ENCODE data around the gene PITPNC1. TPM values are rescaled to one million over a fixed set of nuclear protein-coding genes. Genes with fewer than 3 reads are reported as not detected.
"Not testable (repeated sequence)": the region's sequence is repeated elsewhere in the genome, so short reads cannot be mapped to it uniquely, and the experiment has no call there.

The PITPNC1 gene
- 10.1 TPM for polyA plus RNA-seq (2013, experiment 1 of 2; ENCODE audit: insufficient read length)
- polyA plus RNA-seq (2013, experiment 2 of 2; ENCODE audit: insufficient read length): 10.4 TPM

- DNase-seq: peak; percentile 88
These were observed at the start of gene PITPNC1 for GRCh38 chr17:67376737-67377487. Gene PITPNC1, plus strand, starts transcription at chr17:67377281.

- DNase-seq: no peak
These were observed 49.1 kb upstream of the PITPNC1 start for GRCh38 chr17:67328026-67328425.

DNA sequence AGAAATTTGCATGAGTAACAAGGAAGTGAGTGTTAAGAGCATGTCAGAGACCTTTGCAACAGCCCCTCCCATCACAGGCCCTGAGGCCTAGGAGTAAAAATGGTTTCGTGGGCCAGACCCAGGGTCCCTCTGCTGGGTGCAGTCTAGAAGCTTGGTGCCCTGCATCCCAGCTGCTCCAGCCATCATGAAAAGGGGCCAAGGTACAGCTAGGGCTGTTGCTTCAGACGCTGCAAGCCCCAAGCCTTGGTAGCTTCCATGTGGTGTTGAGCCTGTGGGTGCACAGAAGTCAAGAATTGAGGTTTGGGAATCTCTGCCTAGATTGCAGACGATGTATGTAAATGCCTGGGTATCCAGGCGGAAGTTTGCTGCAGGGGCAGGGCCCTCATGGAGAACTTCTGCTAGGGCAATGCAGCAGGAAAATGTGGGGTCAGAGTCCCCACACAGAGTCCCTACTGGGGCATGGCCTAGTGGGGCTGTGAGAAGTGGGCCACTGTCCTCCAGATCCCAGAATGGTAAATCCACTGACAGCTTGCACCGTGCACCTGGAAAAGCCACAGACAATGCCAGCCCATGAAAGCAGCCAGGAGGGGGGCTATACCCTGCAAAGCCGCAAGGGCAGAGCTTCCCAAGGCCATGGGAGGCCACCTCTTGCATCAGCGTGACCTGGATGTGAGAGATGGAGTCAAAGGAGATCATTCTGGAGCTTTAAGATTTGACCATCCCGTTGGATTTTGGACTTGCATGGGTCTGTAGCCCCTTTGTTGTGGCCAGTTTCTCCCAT is 45.5 kb upstream of the PITPNC1 start:
- DNase-seq: not testable (repeated sequence)

GRCh38 chr17:67332162-67332508 is 44.9 kb upstream of the PITPNC1 start:
- DNase-seq: not testable (repeated sequence)

DNA sequence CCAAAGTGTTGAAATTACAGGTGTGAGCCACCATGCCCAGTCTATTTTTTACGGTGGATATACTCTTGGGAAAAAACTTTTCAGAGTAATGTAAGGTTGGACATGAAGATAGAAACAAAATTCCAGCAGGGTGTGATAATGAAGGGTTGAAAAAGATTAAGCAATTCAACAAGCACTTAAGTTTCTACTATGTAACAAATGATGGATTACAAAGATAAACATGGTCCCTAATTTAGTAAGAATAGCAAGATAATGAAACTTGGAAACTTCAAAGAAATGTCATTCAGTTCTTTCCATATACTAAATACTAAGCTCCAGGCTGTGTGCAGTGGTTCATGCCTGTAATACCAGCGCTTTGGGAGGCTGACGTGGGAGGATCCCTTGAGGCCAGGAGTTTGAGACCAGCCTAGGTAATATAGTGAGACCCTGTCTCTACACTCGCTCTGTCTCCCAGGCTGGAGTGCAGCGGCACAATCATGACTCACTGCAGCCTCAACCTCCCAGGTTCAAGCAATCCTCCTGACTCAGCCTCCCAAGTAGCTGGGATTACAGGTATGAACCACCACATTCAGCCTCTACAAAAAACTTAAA is 41.7 kb upstream of the PITPNC1 start:
- no peak for DNase-seq

DNA sequence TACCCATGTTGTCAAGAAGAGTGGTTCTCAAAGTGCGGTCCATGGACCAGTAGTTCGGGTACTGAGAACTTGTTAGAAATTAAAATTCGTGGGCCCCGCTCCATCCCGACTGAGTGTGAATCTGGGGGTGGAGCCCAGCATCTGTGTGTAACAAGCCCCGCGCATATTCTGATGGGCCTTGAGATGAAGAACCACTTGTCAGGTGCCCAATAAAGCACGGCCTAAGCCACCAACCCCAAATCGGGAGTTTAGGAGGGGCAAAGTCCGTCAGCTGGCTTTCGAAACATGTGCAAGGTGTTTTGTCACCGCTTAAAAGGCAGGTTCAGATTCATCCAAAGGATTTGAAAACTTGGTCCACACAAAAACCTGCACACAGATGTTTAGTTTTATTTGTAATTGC is 40.2 kb upstream of the PITPNC1 start:
- DNase-seq: no peak

GRCh38 chr17:67338353-67338752 is 38.7 kb upstream of the PITPNC1 start:
- DNase-seq: not testable (repeated sequence)

- no peak for DNase-seq
These were observed 33.8 kb upstream of the PITPNC1 start for GRCh38 chr17:67343237-67343636.

GRCh38 chr17:67347826-67348225 is 29.3 kb upstream of the PITPNC1 start:
- no peak for DNase-seq

- no peak for DNase-seq
These were observed 27.7 kb upstream of the PITPNC1 start for GRCh38 chr17:67349420-67349819.

DNA sequence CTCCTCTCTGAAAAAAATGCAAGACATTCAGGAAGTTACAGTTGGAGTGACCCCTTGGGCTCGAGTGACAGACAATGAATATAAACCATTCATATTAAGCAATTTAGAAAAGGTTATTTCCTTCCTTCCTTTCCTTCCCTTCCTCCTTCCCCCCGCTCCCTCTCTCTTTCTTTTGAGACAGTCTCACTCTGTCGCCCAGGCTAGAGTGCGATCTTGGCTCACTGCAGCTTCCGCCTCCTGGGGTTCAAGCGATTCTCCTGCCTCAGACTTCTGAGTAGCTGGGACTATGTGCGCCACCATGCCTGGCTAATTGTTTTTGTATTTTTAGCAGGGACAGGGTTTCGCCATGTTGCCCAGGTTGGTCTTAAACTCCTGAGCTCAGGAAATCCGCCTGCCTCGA is 23.9 kb upstream of the PITPNC1 start:
- DNase-seq: no peak

- no peak for DNase-seq
These were observed 23.0 kb upstream of the PITPNC1 start for GRCh38 chr17:67353929-67354574.

- DNase-seq: no peak
These were observed 18.5 kb upstream of the PITPNC1 start for GRCh38 chr17:67358612-67359011.

DNA sequence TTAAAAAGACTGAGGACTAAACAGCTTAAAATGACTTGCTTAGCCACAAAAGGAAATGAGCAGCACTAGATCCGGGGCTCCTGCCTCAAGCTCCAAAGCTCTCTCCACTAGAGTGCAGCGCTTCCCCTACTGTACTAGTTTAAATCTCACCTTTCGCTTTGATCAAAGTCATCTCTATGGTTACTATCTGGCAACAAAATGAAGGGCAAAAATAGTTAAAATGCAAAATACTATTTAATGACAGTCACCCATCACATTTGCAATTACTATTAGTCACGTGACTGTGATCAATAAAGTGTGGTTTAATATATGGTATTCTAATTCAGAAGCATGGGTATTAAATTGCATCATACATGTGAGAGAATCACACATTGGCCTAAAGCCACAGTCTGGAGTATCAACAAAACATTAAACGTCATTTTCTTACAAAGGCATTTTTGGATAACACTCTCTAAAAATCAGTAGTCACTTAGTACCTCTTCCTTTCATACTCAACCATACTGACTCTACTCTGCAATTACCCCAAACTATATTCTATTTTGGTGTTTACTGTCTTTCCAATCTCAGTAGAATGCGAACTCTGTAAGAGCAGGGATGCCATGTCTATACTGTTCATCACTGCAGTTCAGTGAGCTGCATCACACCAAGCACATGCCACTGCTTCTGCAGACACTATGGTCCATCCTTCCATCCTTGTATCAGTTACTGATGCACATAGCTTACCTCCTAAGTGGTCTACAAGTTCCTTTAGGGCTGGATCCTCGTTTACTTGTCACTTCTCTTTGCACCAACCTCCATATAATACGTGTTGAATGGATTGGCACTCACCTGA is 16.9 kb upstream of the PITPNC1 start:
- peak; percentile 34 for DNase-seq

- DNase-seq: no peak
These were observed 16.2 kb upstream of the PITPNC1 start for GRCh38 chr17:67360880-67361279.

DNA sequence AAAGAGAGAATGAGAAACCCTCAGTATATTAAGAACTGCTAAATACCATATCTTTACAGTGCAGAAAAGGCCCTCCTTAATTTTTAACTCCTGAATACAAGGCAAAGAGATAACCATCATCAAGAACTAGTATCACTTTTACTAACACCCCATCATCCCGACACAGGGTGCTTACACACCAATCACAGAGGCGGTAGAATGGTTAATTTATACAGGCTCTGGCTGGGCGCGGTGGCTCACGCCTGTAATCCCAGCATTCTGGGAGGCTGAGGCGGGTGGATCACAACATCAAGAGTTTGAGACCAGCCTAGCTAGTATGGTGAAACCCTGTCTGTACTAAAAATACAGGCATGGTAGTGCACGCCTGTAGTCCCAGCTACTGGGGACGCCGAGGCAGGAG is 14.9 kb upstream of the PITPNC1 start:
- DNase-seq: no peak

GRCh38 chr17:67364847-67365737 is 12.0 kb upstream of the PITPNC1 start:
- no peak for DNase-seq

DNA sequence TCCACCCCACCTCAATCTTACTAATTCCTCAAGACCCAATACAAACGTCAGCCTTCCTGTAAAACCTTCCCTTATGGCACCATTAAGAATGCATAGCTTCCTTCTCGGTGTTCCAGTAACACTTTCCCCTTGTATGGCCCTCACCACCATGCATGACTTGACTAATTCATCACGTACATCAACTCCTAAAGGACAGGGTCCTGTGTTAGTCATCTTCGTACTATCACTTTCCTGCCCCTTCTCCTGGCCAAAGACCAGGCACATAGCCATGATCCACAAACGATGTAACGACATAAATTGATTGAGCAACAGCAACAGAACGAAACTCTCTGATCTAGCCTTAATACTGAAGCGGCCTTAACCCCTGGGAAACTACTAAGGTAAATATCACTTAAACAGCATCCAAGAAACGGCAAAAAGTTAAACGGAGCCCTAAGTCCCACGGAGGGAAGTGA is 11.3 kb upstream of the PITPNC1 start:
- DNase-seq: peak; percentile 58

- peak; percentile 91 for DNase-seq
These were observed 10.6 kb upstream of the PITPNC1 start, which contains the start of gene PSMD12 for GRCh38 chr17:67366193-67367157. Gene PSMD12, minus strand, starts transcription at chr17:67366577. Its CDS starts 58 bp downstream, at chr17:67366519.

Data from fibroblast of skin of abdomen (primary cell).